Activated CD4-positive, alpha-beta T cell treated with anti-CD3 and anti-CD28 coated beads, Interleukin-2, amount 50 U/mL, for 4 hours (primary cell): Measurements from ENCODE around the gene NHERF1.

Experiments
- DNase-seq, 2 experiments: peaks; one replicate each; pipeline ENCODE4 v3.0.0-alpha.2; 2020

Gene NHERF1

DNA sequence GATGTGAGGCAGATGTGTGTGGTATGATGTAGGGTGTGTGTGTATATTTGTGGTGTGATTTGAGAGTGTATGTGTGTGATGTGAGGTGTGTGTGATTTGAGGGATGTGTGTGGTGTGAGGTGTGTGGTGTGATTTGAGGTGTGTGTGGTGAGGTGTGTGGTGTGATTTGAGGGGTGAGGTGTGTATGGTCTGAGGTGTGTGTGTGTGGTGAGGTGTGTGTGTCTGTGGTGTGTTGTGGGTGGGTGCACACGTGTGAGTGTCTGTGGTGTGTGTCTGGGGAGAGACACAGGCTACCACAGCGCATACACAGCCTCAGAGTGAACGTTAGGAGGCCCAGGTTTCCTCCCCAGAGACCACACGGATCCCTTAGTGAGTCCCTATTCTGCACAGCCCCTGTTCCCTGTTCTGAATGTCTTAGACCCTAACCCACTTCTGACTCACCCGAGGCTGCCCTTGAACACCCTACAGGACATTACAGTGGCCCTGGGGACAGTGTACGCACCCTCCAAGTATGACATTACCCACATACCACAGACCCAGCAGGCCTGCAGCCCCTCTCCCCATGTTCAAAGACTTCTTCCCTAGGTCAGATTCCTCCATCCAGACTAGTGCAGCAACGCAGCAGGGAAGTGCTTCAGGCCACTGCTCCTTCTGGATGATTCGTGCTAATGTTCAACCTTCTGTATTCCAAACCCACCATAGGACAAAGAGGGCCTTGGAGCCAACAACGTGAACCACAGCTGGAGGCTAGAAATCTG lies 14.9 kb upstream of the NHERF1 start:
- DNase-seq, result no peak

DNA sequence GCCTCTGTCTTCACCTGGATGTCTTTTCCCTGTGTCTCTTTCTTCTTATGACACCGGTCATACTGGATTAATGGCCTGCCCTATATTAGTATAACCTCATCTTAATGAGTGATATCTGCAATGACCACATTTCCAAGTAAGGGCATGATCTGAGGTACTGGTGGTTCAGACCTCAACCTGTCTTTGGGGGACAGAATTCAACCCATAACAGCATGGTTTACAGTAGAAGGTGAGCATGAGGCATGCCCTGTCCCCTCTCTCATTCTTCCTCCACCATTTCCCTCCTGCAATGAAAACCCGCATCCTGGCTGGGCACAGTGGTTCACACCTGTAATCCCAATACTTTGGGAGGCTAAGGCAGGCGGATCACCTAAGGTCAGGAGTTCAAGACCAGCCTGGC lies 14.2 kb upstream of the NHERF1 start:
- DNase-seq, result no peak

DNA sequence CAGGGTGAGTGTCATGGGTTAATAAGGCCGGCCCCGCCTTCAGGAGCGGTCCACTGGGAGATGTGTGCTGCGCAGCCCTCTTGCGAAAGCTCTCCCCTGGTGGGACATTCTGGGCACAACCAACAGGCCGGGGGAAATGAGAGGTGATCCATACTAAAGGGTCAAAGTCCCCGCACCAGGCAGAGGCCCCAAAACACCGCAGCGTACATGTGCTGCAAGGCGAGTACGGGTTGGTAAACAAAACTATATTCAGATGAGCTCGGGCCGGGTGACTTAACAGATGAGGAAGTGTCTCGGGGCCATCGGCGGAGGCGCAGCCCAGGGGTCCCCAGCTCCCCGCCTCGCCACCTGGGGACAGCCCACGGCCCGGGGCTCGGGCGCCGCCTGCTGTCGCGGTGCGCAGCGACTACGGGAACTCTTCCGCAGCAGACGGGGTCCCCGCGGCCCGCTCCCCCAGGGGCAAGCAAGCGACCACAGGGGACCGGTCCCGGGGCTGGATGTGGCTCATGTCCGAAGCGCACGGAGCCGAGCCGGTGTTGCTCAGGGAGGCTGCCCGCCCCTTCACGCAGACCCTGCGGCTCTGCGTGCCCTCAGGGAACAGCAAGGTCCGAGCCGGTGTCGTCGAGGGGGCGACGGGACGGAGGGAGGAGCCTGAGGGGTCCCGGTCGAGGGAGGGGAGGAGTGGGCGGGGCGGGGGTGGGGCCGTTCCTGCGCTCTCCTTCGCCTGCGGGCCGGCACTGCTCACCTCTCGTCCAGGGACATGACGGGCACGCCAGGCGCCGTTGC lies 11.7 kb upstream of the NHERF1 start, which contains the start of gene RAB37:
TSS of gene RAB37 (plus strand) at position 744 of the 786 bp plus-strand sequence. CDS start at position 761, 17 bp downstream.
- DNase-seq, result peak in 1 of 2 experiments; percentile 25

DNA sequence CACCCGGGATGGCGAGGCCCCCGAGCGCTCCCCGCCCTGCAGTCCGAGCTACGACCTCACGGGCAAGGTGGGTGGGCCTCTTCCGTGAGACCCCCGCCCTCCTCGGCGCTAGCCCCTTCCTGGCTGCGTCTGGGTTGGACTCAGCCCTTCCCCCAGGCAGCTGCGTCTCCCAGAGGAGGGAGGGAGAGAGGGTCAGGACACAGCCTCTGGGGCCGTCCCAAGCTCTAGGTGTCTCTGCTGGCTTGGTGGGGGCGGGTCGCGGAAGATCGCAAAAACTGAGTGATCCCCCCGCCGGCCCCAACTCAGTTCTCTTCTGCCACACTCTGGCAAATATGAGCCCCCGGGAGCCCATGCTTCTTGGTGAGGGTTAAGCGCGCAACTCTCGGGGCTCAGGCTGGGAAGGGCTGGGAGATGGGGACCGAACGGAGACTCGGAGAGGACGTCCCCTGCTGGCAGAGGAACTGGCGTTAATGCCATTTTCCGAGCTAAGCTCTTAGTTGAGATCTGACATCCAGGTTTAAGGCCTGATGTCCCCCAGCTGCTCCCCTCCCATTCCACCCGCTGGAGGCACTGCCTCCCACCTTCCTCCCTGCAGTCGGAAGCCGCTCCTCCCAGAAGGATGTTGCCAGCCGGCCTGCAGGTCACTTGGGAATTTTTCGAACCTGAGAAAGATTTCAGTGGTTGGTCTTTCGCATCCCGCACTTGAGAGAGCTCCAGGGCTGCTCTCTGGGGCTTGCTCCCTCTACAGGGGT lies 11.0 kb upstream of the NHERF1 start:
- peak in 1 of 2 experiments; percentile 41 for DNase-seq

DNA sequence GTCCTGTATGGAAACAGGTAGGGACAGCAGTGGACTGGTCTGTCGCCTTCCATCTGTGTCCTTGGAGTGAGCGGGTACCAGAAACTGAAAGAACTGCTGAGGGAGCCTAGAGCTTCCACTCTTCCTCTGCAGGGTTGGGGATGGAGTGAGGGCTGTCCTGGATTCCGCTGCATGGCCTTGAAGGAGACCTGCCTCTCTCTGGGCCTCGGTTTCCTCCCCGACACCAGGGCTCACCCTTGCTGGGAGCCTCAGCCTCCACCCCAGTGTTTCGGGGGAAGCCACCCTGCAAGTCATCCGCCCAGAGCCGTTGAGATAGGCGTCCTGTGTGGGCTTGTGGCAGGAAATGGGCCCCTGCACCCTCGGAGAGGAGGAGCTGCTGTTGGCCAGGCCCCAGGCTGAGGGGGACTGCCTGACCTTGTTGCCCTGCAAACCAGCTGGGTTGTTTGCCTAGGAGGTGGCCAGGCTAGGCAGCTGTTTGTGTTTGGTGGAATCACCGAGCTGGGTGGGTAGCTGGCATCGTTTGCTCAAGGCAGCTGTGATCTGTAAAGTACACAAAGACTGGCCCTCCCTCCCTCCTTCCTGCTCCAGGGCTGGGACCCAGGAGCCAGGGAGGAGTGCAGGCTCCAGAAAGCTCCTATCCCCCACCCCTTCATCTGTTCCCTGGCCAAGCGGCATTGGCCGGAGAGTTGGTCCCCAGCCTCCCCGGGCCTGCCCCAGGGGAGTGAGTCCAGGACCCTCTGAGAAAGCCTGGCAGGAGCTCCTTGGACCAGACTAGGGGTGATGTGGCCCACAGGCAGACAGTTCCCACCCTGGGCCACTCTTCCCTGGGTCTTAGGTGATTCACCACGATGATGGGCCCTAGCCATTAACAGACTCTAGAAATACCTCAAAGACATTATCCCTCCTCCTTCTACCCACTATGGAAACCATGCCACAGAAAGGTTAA lies 10.1 kb upstream of the NHERF1 start:
- peak; percentile 45 to 50 for DNase-seq

DNA sequence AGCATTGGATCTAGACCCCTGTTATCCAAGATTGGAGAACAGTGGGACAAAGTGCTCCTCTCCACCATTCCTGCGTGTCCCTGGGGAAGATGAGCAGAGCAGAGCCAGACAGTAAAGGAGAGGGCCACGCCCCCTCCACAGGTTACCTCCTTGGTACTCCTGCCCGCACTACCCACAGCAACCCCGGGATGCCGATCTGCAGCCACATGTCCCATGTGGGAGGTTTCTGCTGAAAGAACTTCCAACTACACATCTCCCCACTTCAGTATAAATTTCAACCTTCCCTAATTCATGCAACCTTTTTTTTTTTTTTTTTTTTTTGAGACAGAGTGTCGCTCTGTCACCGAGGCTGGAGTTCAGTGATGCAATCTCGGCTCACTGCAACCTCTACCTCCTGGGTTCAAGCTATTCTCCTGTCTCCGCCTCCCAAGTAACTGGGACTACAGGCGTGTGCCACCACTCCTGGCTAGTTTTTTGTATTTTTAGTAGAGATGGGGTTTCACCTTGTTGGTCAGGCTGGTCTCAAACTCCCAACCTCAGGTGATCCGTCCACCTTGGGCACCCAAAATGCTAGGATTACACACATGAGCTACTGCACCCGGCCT lies 9.1 kb upstream of the NHERF1 start:
- no peak for DNase-seq

DNA sequence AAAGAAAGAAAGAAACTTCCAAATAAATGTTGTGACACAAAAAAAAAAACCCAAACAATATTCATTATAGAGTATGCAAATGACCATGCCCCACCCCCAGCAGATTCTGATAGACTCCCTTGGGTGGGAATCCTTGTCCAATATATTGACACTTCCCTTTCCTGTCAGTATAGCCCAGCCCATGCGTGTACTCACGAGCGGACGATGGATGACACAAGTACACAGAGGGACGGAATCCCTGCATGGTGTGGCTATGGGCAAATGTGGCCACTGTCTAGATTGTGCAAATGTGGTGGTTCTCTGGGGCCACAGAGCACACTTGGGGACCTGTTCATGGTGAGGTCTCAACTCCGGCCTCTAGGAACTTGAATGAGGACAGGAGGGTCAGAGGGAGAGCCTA lies 8.3 kb upstream of the NHERF1 start:
- DNase-seq, result no peak

DNA sequence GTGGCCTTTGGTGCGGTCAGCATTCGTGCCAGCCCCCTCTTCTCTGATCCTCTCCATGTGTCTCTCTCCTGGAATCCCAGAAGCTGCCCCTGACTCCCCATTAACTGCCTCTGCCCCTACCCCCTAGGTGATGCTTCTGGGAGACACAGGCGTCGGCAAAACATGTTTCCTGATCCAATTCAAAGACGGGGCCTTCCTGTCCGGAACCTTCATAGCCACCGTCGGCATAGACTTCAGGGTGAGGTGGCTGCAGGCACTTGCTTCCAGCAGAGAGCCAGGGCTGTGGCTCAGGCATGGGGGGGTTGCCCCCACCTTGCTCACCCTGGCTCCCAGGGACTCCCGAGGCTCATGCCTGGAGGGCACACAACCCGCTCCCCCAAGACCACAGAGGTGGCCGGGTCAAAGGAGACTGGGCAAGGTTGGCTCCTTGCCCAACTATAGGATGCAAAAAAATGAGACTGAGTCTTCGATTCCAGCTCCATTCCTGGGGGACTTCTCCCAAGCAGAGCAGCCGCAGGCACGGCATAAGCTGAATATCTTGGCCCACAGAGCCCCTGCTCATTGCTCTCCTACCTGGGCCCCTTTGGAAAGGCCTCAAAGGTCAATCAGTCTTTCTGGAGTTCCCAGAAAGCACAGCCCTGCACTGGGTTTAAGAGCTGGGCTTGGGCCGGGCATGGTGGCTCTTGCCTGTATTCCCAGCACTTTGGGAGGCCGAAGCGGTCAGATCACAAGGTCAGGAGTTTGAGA lies 7.6 kb upstream of the NHERF1 start:
- no peak for DNase-seq

DNA sequence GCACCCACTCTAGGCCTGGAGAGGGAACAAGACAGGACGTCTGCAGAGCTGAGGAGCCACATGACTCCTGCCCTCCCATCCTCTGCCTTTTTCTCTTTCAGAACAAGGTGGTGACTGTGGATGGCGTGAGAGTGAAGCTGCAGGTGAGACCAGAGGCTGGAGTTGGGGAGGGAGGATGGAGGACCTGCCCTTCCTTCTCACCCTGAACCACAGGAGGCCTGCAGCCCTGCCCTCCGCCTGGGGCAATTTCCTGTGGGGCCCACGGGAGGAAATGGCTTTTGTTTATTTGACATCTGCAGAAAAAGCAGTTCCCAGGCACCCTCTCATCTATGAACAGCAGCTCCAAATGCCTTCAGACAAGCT lies 6.3 kb upstream of the NHERF1 start:
- DNase-seq, result no peak

DNA sequence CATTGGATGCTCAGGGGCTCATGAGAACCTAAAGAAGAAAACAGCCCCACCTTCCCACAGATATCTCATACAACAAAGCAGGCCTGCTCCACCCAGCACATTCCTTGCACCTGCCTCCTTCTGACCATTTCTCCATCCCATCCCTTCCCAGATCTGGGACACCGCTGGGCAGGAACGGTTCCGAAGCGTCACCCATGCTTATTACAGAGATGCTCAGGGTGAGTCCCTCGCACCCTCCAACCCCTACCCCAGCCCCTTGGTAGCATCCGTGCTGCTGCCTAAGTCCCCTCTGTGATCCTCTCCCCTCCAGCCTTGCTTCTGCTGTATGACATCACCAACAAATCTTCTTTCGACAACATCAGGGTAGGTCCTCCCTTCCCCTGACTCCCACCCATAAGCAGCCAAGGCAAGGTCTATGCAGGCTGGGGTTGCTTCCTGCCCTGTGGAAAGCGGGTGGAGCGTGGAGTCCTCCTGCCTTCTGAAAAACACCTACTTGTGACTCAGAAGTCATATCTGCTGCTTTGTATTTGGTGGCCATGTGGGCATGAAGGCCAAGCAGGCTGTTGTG lies 5.4 kb upstream of the NHERF1 start:
- DNase-seq, result no peak

DNA sequence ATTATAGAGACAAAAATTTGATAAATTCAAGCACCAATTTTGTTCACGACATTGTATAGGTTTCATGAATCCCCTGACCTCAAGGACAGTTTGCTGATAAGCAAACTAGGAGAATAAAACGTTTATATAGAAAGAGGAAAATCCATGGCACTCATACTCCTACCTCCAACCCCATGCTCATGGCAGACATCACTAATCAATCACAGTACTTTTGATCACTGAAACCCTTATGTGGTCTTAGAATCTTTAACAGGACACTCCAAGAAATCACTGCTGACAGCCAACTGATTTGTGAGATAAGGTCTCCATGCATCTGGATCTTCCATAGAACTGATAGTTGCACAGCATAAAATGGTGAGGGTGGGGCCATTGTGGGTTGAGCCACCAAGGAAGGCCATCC lies 4.7 kb upstream of the NHERF1 start:
- DNase-seq, result no peak

DNA sequence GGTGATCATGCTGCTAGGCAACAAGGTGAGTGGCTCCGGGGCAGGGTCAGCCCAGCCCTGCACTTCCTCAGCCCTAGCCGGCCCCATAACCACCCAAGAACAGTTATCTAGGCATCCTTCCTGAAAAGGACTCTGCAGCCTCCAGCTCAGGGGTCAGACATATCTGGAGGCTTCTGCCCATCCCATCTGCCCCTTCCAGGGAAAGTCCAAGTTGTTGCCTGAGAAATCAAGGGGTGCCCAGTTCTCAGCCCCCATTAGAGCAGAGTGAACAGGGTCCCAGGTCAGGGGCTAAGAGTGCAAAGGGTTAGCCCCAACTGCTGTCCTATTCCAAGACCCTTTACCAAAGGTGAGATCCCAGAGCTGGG lies 4.1 kb upstream of the NHERF1 start:
- DNase-seq, result no peak

DNA sequence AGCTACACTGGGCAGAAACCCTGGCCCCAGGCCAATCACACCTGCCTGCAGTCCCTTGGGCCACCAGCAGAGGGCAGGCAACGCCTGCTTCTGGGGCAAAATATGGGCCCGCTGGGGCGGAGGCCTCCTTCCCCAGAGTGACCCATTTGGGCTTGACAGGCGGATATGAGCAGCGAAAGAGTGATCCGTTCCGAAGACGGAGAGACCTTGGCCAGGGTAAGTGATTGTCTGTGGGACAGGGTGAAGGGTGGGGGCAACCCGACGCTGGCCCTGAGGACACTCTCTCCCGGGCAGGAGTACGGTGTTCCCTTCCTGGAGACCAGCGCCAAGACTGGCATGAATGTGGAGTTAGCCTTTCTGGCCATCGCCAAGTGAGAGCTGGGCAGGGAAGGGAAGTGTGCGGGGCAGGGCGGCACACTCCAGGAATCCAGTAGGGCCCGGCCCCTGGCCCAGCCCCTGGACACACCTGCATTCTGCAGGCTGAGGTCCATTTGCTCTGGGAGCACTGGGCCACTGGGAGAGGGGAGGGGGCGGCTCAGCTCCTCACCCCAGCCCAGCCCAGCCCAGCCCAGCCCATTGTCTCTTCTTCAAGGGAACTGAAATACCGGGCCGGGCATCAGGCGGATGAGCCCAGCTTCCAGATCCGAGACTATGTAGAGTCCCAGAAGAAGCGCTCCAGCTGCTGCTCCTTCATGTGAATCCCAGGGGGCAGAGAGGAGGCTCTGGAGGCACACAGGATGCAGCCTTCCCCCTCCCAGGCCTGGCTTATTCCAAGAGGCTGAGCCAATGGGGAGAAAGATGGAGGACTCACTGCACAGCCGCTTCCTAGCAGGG lies 3.5 kb upstream of the NHERF1 start:
- peak; percentile 75 to 78 for DNase-seq

DNA sequence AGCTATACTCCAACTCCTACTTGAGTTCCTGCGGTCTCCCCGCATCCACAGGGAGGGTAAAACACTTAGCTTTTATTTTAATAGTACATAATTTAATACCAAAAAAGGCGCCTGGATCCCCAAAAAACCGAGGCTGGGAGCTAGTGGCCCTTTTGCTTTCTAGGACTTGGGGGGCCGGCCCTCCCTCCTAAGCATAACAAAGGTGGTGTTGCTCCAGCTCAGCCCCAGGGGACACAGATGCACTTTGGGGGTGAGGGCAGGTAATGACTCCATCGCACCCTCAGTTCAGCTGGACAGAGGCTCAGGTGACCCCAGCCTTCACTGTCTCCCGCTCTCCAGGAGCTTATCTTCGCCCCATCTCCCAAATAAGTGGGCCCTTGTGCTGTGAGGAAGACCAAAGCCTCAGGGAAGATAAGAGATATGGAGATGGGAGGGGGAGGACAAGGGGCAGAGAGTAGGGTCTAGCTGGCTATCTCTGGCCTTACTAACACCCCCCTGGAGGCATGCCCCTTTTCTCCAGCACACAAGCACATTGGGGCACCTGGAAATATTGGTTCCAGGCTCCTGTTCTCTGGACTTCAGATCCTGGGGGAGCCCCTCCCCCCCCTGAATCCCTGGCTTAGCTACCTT lies 2.8 kb upstream of the NHERF1 start:
- no peak for DNase-seq

DNA sequence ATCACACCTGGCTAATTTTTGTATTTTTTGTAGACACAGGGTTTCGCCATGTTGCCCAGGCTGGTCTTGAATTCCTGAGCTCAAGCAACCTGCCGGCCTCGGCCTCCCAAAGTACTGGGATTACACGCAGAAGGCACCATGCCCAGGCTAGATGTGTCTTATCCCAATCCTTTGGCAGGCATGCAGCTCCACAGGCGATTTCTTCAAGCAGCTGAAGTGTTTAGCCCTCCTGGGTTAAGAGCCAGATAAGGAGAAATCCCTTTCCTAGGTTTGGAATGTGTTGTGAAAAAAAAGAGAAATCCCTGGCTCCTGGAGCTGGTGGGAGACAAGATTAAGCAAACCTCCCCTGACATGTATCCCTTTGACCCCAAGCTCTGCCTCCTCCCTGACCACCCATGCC lies 2.1 kb upstream of the NHERF1 start:
- DNase-seq, result no peak

DNA sequence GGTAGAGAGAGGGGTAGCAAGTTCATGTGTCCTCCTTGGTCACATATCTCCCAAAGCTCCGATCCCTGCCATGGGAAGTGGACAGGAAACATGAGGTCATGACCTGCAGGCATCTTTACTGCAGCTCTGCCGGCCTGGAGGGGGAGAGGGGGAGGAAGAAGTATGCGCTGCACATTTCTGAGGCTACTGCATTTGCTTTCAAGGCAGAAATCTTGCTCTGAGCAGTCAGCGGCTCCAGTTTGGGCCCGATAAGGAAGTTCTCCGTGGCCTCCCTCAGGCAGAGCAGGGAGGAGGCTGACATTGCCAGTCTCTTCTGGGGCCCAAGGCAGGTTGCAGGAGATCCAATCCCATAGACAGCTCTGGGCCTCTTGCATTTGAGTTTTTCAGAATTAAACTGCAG lies 1.5 kb upstream of the NHERF1 start:
- DNase-seq, result no peak

DNA sequence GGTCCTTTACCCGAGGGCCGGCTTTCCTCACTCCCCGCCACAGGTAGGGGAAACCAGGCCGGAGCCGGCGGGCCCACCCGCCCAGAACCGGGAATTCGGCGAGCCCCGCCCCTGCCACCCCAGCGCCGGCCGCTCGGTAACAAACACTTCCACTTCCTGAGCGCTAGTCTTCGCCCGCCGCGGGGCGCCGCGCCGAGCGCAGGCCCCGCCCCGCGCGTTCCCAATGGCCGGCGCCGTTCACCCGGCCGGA lies 224 bp upstream of the NHERF1 start:
- no peak for DNase-seq

DNA sequence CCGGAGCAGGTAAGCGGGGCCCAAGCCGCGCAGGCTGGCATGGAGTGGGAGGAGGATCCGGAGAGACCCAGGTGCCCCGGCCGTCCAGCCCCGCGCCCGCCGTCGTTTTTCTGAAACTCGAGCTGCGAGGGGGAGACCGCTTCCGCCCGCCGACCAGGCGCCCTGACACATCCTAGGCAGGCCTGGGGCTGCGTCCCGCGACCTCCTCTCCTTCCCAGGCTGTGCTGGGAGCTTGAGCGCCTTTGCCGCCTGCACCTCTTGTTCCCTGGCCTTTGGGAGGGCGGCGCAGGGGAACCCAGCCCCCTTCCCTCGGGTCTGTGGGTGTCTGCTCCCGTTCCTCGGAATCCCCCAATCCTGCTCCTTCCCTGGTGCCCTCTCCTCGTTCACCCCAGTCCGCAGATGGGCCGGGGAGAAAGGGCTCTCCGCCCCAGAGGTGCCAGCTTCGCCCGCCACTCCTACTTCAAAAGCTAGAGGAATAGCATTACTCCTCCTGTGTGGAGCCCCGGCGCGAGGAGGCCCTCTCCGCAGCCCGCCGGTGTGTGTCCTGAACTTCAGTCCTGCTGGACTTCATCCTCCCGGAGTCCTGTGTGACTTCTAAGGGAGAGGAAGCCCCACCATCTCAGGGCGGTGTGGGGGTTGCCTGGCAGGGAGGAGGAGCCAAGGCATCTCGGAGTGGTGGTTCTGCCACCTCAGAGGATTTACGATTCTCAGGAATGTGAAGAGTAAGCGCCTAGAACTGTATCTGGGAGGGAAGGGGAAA lies 1.0 kb downstream of the NHERF1 start:
- DNase-seq, result no peak

DNA sequence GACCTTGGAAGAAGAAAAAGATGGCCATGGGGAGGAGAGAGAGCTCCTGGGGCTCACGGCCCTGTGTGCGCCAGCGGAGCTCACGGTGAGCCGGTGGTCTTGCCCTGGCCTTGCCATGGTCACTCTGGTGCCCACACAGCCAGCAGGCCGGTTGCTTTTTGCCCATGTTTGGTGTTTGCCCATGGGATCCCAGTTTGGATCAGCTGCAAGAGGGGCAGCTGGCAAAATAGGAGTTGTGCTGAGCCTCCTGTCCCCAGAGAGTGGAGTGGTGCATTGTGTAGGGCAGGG lies 1.6 kb downstream of the NHERF1 start:
- no peak for DNase-seq
